HTR-8/SVneo (cell line): ENCODE data around the gene APOC4.
"Not testable (repeated sequence)": the region's sequence is repeated elsewhere in the genome, so short reads cannot be mapped to it uniquely, and the experiment has no call there.

Experiments used
- DNase-seq: peaks from one replicate; pipeline ENCODE4 v3.0.0; 2011; ENCODE audit warnings: low spot score, mixed read lengths; ENCODE audit not compliant: insufficient read length
- FAIRE-seq: peaks from 2 replicates; lab custom pipeline; 2011; peaks lifted over from hg19 to GRCh38; lab: Jason Lieb, UNC

Gene APOC4

GRCh38 chr19:44913512-44914432 lies 28.3 kb upstream of the APOC4 start:
- not testable (repeated sequence) for DNase-seq
- FAIRE-seq, result peak; percentile 4

DNA sequence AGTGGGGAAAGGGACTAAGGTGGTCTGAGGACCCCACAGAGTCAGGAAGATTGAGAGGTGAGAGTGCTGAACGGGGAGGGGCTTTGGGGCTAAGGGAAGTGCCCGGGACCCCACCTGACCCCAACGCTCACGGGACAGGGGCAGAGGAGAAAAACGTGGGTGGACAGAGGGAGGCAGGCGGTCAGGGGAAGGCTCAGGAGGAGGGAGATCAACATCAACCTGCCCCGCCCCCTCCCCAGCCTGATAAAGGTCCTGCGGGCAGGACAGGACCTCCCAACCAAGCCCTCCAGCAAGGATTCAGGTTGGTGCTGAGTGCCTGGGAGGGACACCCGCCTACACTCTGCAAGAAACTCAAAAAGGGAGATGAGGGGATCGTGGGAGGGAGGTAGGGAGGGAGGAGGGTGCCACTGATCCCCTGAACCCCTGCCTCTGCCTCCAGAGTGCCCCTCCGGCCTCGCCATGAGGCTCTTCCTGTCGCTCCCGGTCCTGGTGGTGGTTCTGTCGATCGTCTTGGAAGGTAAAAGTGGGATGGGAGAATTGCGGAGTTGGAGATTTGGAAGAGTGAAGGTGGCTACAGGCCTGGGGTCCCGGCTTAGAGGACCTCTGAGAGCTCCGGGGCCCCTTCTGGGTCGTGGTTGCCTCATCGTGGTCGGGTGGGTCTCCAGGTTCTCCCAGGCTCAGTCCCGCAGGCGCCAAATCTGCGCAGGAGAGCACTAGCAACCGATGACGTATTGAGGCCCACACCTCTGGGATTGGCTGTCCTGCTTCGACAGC lies 27.4 kb upstream of the APOC4 start, which contains the start of gene APOC1:
TSS of gene APOC1 (plus strand) at position 176 of the 774 bp plus-strand sequence. CDS start at position 460, 284 bp downstream.
- DNase-seq (peak; percentile 94), FAIRE-seq (peak; percentile 44)

GRCh38 chr19:44924243-44924725 lies 17.8 kb upstream of the APOC4 start:
- FAIRE-seq, result no peak
- no peak for DNase-seq

DNA sequence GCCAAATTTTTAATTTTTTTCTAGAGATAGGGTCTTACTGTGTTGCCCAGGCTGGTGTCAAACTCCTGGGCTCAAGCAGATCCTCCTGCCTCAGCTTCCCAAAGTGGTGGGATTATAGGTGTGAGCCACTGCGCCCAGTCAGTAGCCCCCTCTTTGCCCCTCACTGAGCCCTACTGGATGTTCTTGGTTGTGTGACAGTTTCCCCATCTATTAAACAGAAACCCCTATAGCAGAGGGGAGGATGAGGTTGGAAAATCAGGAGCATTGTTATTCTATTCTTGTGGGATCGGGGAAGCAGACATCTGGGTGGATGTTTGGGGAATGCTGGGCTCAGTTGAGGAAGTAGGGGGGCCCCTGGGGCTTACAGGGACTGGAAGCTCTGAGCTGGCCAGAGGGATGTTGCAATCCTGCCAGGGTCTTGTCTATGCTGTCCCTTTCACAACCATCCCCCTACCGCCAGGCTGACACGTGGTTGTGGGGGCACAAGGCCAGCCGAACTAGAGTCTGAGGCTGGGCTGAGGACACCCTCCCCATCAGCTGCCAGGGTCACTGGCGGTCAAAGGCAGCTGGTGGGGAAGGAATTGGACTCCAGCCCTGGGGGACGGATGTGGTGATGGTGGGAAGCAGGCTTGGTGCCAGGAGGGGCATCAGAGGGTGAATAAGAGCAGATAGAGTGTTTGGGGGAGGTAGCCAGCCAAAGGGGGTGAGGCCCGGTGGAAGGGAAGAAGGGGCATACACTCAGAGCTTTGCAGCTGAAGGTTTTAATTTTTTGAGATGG lies 16.7 kb upstream of the APOC4 start:
- no peak for DNase-seq

DNA sequence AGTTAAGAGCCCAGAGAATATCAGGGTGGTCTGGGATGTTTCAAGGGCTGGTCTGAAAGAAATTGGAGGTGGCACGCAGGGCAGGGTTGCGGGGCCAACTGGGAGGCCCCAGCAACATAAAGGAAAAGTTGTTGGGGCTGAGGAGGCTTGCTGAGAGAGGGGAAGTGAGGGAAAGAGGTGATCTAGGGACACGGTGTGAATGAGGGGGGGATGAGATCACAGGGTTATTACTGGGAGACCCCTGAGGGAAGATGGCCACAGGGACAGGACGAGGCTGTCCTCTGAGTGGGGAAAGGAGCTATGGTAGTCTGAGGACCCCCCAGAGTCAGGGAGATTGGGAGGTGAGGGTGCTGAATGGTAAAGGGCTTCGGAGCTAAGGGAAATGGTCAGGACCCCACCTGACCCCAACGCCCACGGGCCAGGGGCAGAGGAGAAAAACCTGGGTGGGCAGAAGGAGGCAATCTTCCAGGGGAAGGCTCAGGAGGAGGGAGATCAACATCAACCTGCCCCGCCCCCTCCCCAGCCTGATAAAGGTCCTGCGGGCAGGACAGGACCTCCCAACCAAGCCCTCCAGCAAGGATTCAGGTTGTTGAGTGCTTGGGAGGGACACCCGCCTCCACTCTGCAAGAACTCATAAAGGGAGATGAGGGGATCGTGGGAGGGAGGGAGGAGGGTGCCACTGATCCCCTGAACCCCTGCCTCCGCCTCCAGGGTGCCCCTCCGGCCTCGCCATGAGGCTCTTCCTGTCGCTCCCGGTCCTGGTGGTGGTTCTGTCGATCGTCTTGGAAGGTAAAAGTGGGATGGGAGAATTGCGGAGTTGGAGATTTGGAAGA lies 15.6 kb upstream of the APOC4 start:
- peak; percentile 4 for FAIRE-seq

More for the DNA sequence above, 16.7 kb upstream of the APOC4 start:
- FAIRE-seq, result no peak

DNA sequence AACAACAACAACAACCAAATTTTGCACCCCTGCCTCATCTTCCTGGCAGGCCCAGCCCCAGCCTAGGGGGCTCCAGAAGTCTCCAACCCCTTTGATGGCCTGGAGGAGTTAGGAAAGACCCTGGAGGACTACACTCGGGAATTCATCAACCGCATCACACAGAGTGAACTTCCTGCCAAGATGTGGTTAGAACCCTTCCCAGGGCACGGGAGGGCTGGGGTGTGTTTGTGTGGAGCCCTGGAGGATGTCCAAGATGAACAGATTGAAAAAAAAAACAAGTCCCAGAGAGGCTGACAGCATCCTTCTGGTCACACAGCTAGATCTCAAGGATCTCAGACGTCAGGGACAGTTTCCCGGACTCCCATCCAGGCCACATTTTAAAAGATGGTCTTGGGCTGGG lies 14.3 kb upstream of the APOC4 start:
- FAIRE-seq, result no peak
- DNase-seq, result no peak

More for the DNA sequence above, 15.6 kb upstream of the APOC4 start:
- DNase-seq, result not testable (repeated sequence)

DNA sequence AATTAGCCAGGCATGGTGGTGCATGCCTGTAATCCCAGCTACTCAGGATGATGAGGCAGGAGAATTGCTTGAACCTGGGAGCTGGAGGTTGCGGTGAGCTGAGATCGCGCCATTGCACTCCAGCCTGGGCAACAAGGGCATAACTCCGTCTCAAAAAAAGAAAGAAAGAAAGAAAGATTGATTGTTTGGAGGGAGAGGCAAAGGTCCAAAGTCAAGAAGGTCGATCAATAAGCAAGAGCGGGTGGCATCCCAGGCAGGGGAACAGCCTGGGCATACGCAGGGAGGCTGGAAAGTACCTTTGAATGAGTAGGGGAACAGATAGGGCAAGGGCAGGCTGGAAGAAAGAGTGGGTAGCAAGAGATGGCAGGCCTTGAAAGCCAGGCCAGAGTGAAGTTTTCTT lies 11.9 kb upstream of the APOC4 start:
- FAIRE-seq, result no peak
- DNase-seq, result no peak

- DNase-seq, result no peak
- FAIRE-seq, result no peak
These were observed 10.5 kb upstream of the APOC4 start for GRCh38 chr19:44931541-44931940.

- no peak for DNase-seq
- FAIRE-seq, result no peak
These were observed 2.4 kb upstream of the APOC4 start for GRCh38 chr19:44939668-44940067.

GRCh38 chr19:44943801-44944249 lies 1.8 kb downstream of the APOC4 start:
- DNase-seq (no peak), FAIRE-seq (no peak)

DNA sequence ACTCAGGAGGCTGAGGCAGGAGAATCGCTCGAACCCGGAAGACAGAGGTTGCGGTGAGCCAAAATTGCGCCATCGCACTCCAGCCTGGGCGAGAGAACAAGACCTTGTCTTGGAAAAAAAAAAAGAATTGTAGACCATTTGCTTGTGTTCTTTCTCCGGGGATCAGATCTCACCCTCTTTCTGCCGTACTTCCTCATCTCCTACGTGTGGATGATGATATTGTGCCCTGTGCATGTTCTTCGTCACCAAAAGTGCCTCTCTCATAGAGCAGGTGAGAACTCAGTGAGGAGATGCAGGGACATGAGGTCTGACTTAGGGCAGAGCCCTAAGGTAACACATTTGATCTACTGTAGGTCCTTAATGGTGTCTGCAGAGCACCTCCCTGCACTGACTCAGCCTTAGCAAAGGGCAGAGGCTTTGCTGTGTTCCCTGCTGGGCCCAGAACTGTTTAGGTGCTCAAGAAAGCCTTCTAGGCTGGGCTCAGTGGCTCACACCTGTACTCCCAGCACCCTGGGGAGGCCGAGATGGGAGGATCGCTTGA lies 5.1 kb downstream of the APOC4 start:
- DNase-seq (no peak), FAIRE-seq (no peak)

- no peak for DNase-seq
- FAIRE-seq, result no peak
These were observed 6.2 kb downstream of the APOC4 start for GRCh38 chr19:44948237-44948636.

DNA sequence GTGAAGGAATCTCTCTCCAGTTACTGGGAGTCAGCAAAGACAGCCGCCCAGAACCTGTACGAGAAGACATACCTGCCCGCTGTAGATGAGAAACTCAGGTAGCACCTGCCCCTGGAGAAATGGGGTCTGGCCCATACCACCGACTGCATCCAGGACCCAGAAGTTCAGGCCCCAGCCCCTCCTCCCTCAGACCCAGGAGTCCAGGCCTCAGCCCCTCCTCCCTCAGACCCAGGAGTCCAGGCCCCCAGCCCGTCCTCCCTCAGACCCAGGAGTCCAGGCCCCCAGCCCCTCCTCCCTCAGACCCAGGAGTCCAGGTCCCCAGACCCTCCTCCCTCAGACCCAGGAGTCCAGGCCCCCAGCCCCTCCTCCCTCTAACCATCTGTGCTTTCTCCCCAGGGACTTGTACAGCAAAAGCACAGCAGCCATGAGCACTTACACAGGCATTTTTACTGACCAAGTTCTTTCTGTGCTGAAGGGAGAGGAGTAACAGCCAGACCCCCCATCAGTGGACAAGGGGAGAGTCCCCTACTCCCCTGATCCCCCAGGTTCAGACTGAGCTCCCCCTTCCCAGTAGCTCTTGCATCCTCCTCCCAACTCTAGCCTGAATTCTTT lies 6.8 kb downstream of the APOC4 start:
- DNase-seq, result no peak
- FAIRE-seq, result no peak

DNA sequence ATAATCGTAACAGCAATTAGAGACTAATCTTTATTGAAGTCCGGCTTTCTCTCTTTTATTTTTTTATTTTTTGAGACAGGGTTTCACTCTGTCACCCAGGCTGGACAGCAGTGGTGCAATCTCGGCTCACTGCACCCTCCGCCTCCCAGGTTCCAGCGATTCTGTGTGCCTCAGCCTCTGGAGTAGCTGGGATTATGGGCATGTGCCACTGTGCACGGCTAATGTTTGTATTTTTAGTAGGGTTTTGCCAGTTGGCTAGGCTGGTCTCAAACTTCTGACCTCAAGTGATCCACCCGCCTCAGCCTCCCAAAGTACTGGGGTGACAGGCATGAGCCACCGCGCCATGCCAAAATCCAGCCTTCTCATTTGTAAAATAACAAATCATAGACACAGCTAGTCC lies 7.5 kb downstream of the APOC4 start:
- FAIRE-seq, result no peak
- no peak for DNase-seq

DNA sequence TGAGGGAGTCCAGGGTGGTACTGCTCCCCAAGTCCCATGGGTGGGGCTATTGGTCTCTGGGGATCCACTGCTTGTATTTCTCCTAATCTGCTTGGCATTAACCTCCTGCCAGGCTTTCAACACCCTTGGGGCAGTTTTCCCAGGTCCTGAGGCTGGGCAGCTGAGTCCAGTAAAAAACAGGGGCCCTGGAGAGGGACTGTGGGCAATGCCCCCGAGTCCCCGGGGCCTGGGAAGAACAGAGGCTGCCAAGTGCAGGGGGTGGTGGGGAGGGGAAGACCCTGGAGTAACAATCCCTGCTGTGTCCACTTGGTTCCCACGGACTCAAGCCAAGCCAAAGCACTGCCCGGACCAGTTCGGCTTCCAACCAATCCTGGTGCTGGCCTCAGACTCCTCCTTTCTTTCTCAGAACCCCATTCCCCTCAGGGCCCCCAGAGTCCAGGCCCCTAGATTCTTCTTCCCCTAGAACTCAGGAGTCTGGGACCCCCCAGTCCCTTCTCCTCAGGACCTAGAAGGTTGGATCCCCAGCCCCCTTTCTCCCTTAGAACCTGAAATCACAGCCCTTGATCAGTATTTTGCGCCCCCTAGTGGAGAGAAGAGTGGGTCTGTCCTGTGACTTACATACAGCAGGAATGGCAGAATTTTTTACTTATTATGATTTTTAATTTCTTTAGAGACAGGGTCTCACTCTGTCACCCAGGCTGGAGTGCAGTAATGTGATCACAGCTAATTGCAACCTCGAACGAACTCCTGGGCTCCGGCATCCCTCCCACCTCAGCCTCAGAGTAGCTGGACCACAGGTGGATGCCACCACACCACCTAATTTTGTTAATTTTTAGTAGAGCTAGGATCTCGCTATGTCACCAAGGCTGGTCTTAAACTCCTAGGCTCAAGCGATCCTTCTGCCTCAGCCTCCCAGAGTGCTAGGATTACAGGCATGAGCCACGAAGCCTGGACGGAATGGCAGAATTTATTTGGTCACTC lies 9.4 kb downstream of the APOC4 start:
- peak; percentile 80 for DNase-seq
- no peak for FAIRE-seq

DNA sequence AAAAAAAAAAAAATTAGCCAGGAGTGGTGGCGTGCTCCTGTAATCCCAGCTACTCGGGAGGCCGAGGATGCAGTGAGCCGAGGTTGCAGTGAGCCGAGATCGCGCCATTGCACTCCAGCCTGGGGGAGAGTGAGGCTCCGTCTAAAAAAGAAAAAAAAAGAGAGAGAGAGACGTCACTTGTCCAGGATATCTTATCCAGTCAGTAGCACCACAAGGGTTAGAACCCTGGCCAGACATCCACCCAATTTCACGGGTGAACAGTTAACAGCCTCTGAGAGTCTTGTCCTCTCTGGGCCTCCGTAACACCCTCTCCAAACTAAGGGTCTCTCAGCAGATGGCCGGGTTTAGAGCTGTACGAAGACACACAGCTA lies 12.2 kb downstream of the APOC4 start:
- DNase-seq (no peak), FAIRE-seq (no peak)
